HepG2 (cell line): ENCODE measurements around the gene IQGAP2. TPM values are rescaled to one million over a fixed set of nuclear protein-coding genes. Genes with fewer than 3 reads are reported as not detected.

ENCODE experiments used
- ARID3A ChIP-seq: IDR thresholded peaks from 2 replicates; pipeline ENCODE4 v1.6.1; 2012; ENCODE audit warnings: low read depth, low read length, improper control_type of control experiment
- ARID5B ChIP-seq: IDR thresholded peaks from 2 replicates; pipeline ENCODE4 v1.4.0; 2020; ENCODE audit warnings: mild to moderate bottlenecking, missing genetic modification reagents
- EHMT2 ChIP-seq: fragments of 200-600 bp; sonication (generic); IDR thresholded peaks from 2 replicates; pipeline ENCODE4 v1.7.0; 2017; ENCODE audit warnings: antibody characterized with exemption, low read depth, low read length, borderline replicate concordance
- HOMEZ ChIP-seq: IDR thresholded peaks from 2 replicates; pipeline ENCODE4 v1.6.1; 2016; ENCODE audit warnings: low read depth
- MAFF ChIP-seq: IDR thresholded peaks from 2 replicates; pipeline ENCODE4 v1.6.1; 2011; ENCODE audit warnings: low read depth, low read length, improper control_type of control experiment
- MAFK ChIP-seq, 2 experiments: IDR thresholded peaks in 1 of 2; conservative IDR thresholded peaks in 1 of 2; 2 replicates each; pipeline ENCODE4 v1.6.1; 2011; ENCODE audit warnings: improper control_type of control experiment in 2 of 2, low read length in 2 of 2
- NFKBIZ ChIP-seq: IDR thresholded peaks from 2 replicates; pipeline ENCODE4 v1.6.1; 2018; ENCODE audit warnings: missing genetic modification reagents, missing compliant biosample characterization
- POGZ ChIP-seq: sonication (generic); formaldehyde crosslinking; IDR thresholded peaks from 2 replicates; pipeline ENCODE4 v1.4.0; 2020; ENCODE audit warnings: mild to moderate bottlenecking, missing genetic modification reagents
- RXRB ChIP-seq: IDR thresholded peaks from 2 replicates; pipeline ENCODE4 v1.6.1; 2016; ENCODE audit warnings: borderline replicate concordance, missing genetic modification reagents, missing compliant biosample characterization
- TCF7 ChIP-seq: sonication (generic); IDR thresholded peaks from 2 replicates; pipeline ENCODE4 v1.6.1; 2016; ENCODE audit warnings: antibody characterized with exemption, low read depth
- ZNF331 ChIP-seq: sonication (generic); formaldehyde crosslinking; IDR thresholded peaks from 2 replicates; pipeline ENCODE4 v1.4.0; 2020; ENCODE audit warnings: missing genetic modification reagents
- ZNF441 ChIP-seq: sonication (generic); formaldehyde crosslinking; IDR thresholded peaks from 2 replicates; pipeline ENCODE4 v1.7.0; 2021; ENCODE audit warnings: missing genetic modification reagents, borderline replicate concordance
- ZNF598 ChIP-seq: sonication (generic); formaldehyde crosslinking; IDR thresholded peaks from 2 replicates; pipeline ENCODE4 v1.5.1; 2020; ENCODE audit warnings: mild to moderate bottlenecking, missing genetic modification reagents, borderline replicate concordance
- ZNF784 ChIP-seq: sonication (generic); formaldehyde crosslinking; IDR thresholded peaks from 2 replicates; pipeline ENCODE4 v1.5.1; 2020; ENCODE audit warnings: missing genetic modification reagents, mild to moderate bottlenecking, borderline replicate concordance
- polyA plus RNA-seq, 8 experiments: library from polyadenylated mRNA; depleted of rRNA in 3 of 8; stranded (reverse) in 7 of 8; unstranded in 1 of 8; fragments of >200 nt; fragmentation: Illumina TruSeq in 4 of 8; extraction: Trizol in 4 of 8; gene quantifications; 2 replicates each; pipeline versions ENCODE4 v1.2.1 to v1.2.3, GENCODE V29; 2011 to 2016; ENCODE audit warnings: low read depth in 4 of 8, missing spikeins in 1 of 8, mixed read lengths in 1 of 8; ENCODE audit not compliant: insufficient read depth in 1 of 8
- total RNA-seq, 5 experiments: library from RNA; depleted of rRNA; stranded (reverse); fragments of >200 nt; fragmentation: Illumina TruSeq; extraction: Trizol; gene quantifications; 2 replicates each; pipeline ENCODE4 v1.2.3, GENCODE V29; 2016; ENCODE audit warnings: low read depth in 1 of 5

IQGAP2 gene
- total and polyA plus RNA-seq, 2 of the 13 experiments (the other 11 are each of a cell fraction or from before 2014, with no cell fraction given), result 35.2 to 83.3 TPM

GRCh38 chr5:76522103-76522935 lies 119.2 kb downstream of the IQGAP2 start (continued):
- 0 out of 2 replicates have a peak, but pooled peaks have one; percentile 23 for TF ChIP-seq ZNF784 (CRISPR knock-in tag)
- TF ChIP-seq TCF7, result no peak
- peak; percentile 16; the same call in 1 of the 2 replicates for TF ChIP-seq HOMEZ (CRISPR knock-in tag)
- peak; percentile 27; the same call in 1 of the 2 replicates for TF ChIP-seq ZNF331 (CRISPR knock-in tag)
- peak; percentile 62 for TF ChIP-seq POGZ (CRISPR knock-in tag)
- TF ChIP-seq ZNF598, result no peak
- peak; percentile 47 to 58; a peak in 3 of 4 replicates for TF ChIP-seq MAFK (conservative IDR thresholded peaks at IDR 0.05 in 1 of 2, IDR thresholded peaks at IDR 0.05 in 1 of 2; ENCODE audit: low read length in 2 of 2)
- TF ChIP-seq RXRB (CRISPR knock-in tag), result peak; percentile 23; the same call in 1 of the 2 replicates
- TF ChIP-seq EHMT2, result peak; percentile 52; the same call in 1 of the 2 replicates
- TF ChIP-seq ZNF441 (CRISPR knock-in tag), result peak; percentile 98
- TF ChIP-seq ARID5B (CRISPR knock-in tag), result peak; percentile 41; the same call in 1 of the 2 replicates
- peak; percentile 57 for TF ChIP-seq MAFF
- TF ChIP-seq ARID3A, result peak; percentile 74
- no peak for TF ChIP-seq NFKBIZ
